ENCODE results near the gene ACADS.

ACADS gene, protein sequence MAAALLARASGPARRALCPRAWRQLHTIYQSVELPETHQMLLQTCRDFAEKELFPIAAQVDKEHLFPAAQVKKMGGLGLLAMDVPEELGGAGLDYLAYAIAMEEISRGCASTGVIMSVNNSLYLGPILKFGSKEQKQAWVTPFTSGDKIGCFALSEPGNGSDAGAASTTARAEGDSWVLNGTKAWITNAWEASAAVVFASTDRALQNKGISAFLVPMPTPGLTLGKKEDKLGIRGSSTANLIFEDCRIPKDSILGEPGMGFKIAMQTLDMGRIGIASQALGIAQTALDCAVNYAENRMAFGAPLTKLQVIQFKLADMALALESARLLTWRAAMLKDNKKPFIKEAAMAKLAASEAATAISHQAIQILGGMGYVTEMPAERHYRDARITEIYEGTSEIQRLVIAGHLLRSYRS

DNA sequence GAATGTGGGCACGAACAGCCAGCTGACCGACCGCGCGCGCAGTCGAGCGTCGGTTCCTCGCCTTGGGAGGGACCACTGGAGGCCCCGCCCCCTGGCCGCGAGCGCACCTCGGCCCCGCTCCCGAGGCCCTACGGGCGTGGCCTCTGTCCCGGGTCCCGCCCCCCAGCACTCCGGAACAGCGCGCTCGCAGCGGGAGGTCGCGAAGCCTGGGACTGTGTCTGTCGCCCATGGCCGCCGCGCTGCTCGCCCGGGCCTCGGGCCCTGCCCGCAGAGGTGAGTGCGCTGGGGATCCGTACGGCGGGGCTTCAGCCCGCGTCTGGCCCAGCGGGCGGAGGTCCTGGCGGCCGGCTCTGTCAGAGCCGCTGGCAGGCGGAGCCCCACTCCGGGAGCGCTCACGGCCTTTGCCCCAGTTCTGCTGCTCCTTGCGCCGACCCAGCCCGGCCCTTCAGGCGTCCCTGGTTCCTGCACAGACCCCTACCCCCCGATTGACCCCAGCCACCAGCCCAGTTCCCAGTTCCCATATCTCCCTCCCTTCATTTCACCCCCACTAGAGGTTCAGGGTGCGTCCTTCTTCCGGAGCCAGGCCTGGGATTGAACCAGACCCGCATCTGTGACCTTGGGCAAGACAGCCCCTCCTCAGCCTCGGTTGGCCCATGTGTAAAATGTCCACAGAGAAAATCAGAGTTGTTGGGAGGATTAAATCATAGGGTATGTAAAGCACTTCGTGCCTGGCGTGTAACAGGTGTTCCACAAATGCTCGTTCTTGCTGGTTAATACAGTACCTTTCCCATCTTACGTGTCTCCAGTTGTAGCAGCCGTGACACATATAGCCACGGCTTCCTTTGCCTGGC, at the start of gene ACADS:
TSS of gene ACADS (plus strand) at position 168 of the 851 bp plus-strand sequence. CDS start at position 228, 60 bp downstream.
- peak; percentile 90 for DNase-seq

- DNase-seq: peak; percentile 62
Observed at GRCh38 chr12:120677765-120678473, 47.7 kb upstream of the ACADS start.

DNA sequence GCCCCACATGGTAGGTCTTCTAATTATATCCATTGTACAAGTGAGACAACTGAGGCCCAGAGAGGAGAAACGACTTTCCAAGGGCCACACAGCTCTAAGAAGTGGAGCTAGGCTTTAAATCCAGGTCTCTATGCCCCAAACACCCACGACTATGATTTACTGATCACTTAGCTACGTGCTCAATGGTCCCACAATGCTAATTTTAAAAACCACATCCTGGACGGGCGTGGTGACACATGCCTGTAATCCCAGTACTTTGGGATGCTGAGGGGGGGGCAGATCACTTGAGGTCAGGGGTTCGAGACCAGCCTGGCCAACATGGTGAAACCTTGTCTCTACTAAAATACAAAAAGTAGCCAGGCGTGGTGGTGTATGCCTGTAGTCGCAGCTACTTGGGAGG, 47.1 kb upstream of the ACADS start:
- DNase-seq: no peak

GRCh38 chr12:120680165-120680738, 45.4 kb upstream of the ACADS start:
- DNase-seq: peak; percentile 44

- DNase-seq: peak; percentile 97
Observed at GRCh38 chr12:120684523-120684932, 41.1 kb upstream of the ACADS start.

DNA sequence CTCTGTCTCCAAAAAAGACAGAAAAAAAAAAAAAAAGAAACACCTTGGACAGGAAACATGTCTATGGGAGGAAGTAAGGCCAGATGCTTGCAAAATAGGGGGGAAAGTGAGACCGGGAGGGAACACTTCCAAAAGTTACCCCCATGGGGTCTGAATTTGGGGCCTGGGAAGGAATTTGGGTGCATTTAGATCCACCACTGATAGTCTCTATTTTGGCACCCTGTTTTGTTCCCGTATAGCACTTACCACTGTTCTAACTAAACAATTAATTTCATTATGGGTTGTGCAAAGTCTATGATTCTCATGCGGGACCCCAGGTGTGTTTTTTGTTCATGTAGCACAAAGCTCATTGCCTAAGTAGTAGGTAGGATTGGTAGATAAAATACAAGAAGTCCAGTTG, 40.1 kb upstream of the ACADS start:
- no peak for DNase-seq

GRCh38 chr12:120686151-120686689, 39.4 kb upstream of the ACADS start:
- peak; percentile 100 for DNase-seq

DNA sequence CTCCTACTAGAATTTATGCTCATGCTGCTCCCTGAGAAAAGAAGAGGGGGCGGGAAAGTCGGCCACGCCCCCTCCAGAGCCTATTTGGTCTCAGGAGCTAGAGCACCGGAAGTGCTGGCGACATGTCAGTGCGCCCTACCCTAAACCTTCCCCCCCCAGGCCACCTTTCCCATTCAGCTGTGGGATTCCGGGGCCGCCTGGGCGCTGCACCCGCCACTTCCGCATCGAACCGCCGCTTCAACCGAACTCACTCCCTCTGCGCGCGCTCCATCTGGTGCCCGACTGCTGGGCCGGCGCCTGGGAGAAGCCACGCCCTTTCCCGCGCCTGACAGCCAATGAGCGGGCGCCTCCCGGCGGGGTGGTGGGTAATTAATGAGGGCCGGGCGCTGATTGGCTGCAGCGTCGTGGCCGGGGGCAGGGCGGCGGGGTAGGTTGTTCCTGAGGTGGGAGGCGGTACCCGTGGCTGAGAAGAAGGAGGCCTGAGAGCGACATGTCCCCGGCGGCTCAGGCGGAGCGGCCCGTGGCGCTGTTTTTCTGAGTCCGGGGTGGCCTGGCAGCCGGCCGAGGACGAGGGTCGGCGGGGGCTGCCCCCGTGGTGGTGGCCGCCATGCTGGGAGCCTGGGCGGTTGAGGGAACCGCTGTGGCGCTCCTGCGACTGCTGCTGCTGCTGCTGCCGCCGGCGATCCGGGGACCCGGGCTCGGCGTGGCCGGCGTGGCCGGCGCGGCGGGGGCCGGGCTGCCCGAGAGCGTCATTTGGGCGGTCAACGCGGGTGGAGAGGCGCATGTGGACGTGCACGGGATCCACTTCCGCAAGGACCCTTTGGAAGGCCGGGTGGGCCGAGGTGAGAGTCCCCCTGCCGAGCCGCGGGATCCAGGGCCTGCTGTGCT, 38.7 kb upstream of the ACADS start, which contains the start of gene MLEC:
TSS of gene MLEC (plus strand) at position 460 of the 888 bp plus-strand sequence. CDS start at position 608, 148 bp downstream.
- DNase-seq: peak; percentile 97

- no peak for DNase-seq
Observed at GRCh38 chr12:120687578-120688289, 37.9 kb upstream of the ACADS start.

- DNase-seq: peak; percentile 45
Observed at GRCh38 chr12:120688527-120689071, 37.0 kb upstream of the ACADS start.

- DNase-seq: no peak
Observed at GRCh38 chr12:120689397-120690082, 36.1 kb upstream of the ACADS start.

DNA sequence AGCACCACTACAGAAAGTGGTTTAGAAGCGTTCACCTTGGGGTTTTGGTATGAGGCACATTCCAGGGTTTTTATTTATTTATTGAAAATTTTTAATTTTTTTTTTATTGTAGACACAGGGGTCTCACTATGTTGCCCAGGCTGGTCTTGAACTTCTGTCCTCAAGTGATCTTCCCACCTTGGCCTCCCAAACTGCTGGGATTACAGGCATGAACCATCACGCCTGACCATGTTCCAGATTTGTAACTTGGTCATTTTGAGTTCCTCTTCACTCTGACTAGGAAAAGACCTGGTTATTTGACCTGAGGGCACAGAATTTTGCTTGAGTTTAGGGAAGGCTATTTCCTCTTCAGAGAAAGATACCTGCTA, 35.6 kb upstream of the ACADS start:
- no peak for DNase-seq

- no peak for DNase-seq
Observed at GRCh38 chr12:120690978-120691377, 34.6 kb upstream of the ACADS start.

- DNase-seq: no peak
Observed at GRCh38 chr12:120692524-120693033, 33.0 kb upstream of the ACADS start.

GRCh38 chr12:120693848-120694247, 31.8 kb upstream of the ACADS start:
- DNase-seq: no peak

DNA sequence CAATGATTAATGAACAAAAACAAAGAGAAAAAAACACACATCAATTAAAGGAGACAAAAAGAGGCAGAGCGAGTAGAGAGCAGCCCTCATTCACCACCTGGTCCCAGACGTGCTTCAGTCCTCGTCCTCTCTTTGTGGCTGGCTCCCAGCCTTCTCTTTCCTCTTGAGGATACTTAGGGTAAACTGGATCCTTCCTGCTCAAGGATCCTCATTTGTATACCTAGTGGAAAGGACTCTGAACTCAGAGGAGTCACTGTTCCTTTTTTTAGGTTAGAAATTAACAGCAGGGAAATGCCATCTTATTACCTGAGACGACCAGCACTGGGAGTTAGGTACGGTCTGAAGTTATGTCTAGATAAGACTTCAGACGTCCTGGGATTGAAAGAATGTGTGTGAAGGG, 29.0 kb upstream of the ACADS start:
- no peak for DNase-seq

DNA sequence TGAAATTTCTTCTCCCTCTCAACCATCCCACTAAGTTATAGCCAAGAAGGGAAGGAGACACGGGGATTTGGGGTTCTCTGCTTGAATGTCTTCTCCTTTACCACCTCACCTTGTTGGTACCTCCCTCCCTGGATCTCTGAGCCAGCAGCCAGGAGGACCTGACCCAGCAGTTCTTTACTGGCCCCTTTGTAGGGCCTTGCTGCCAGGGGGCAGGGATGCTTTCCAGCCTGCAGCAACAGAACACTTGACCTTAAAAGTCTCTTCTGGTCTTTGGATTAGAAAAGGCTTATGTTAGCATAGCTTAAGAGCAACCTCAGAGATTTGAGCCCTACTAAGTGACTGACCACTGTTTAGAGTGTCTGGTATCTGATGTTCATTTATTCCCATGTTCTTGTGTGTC, 28.3 kb upstream of the ACADS start:
- no peak for DNase-seq

DNA sequence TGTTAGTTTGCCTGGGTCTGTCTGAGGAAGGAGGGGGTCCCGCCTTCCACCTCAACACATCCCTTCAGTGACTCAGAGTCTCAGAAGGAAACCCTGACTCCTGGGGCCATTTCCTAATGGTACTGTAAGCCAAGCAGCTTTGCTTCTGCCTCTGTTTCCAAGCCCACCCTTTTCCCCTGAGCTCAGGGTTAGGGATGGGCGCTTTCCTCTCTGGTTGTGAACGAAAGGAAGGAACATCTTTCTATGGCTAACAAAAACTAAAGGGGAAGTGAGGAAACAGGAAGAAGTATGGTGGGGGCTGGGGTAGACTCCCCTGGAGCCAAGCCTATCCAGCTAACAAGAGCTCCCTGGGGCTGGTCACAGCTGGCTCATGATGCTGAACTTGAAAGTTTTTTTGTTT, 27.0 kb upstream of the ACADS start:
- DNase-seq: peak; percentile 26

- no peak for DNase-seq
Observed at GRCh38 chr12:120699553-120699952, 26.1 kb upstream of the ACADS start.

GRCh38 chr12:120700886-120701285, 24.7 kb upstream of the ACADS start:
- DNase-seq: no peak

Measured in inflammatory macrophage treated with lipopolysaccharide for 4 hours (primary cell).